HCT116 (cell line): ENCODE results near the gene IL2RG. TPM values are rescaled to one million over a fixed set of nuclear protein-coding genes. Genes with fewer than 3 reads are reported as not detected.

Experiments
- ATAC-seq: fragments of 200-7000 bp; cut with Tn5 transposase; 2 replicates; pipeline ENCODE4 v1.9.1; 2020; ENCODE audit warnings: mild to moderate bottlenecking, moderate library complexity
- BruUV-seq: library from RNA; stranded (reverse); fragments of 400-500 nt; replicated peaks from 2 replicates; lab custom pipeline; 2021; lab: Mats Ljungman, UMichigan
- CTCF ChIA-PET: fragments of 300-600 bp; sonication (Branson Sonifier 250); formaldehyde crosslinking; loops from one replicate; lab custom pipeline; 2021; ENCODE audit warnings: antibody characterized with exemption; lab: Charles Lee
- POLR2A ChIA-PET: fragments of 300-600, 350-600 bp; sonication (Branson Sonifier 250); formaldehyde crosslinking; loops from one replicate; lab custom pipeline; 2021; ENCODE audit warnings: antibody characterized with exemption; lab: Charles Lee
- RAD21 ChIA-PET, 2 experiments: fragments of 300-600 bp; sonication (Branson Sonifier 250); formaldehyde crosslinking; loops; one replicate each; lab custom pipeline; 2023; ENCODE audit warnings: low total read pairs in 2 of 2; ENCODE audit not compliant: uncharacterized antibody in 2 of 2, unreplicated experiment in 2 of 2, low non-redundant PET in 1 of 2; lab: Charles Lee
- DNase-seq: peaks from one replicate; pipeline ENCODE4 v3.0.0-alpha.2; 2010; ENCODE audit warnings: low read depth, low spot score
- H2AFZ ChIP-seq: fragments of 200-600 bp; shearing (Covaris generic), sonication (generic); 2 replicates; pipeline ENCODE4 v1.6.1; 2017; ENCODE audit warnings: low read depth, mixed run types, mixed read lengths, antibody characterized with exemption, low read length; ENCODE audit not compliant: poor library complexity, severe bottlenecking
- H3K27ac ChIP-seq: 2 replicates; pipeline ENCODE4 v1.5.1; 2012; ENCODE audit warnings: low read depth, low read length
- H3K27me3 ChIP-seq: fragments of 200-600 bp; sonication (generic); 2 replicates; pipeline ENCODE4 v1.6.1; 2016; ENCODE audit warnings: mixed run types, low read length, mixed read lengths; ENCODE audit not compliant: insufficient read depth
- H3K36me3 ChIP-seq, 2 experiments: fragments of 200-500 bp in 1 of 2; fragments of 200-600 bp in 1 of 2; sonication (Bioruptor generic) in 1 of 2; sonication (generic) in 1 of 2; 2 replicates each; pipeline versions ENCODE4 v1.5.1 to v1.6.1; 2014 to 2016; ENCODE audit warnings: low read length in 2 of 2, inconsistent platforms in 1 of 2, mixed read lengths in 1 of 2, mixed run types in 1 of 2; ENCODE audit not compliant: insufficient read depth in 2 of 2, control insufficient read depth in 1 of 2
- H3K4me1 ChIP-seq, 2 experiments: fragments of 200-600 bp in 1 of 2; sonication (generic) in 1 of 2; 2 replicates each; pipeline versions ENCODE4 v1.5.1 to v1.6.1; 2012 to 2017; ENCODE audit warnings: low read length in 2 of 2, inconsistent platforms in 1 of 2, mild to moderate bottlenecking in 1 of 2, mixed read lengths in 1 of 2, mixed run types in 1 of 2, moderate library complexity in 1 of 2; ENCODE audit not compliant: insufficient read depth in 2 of 2, control insufficient read depth in 1 of 2
- H3K4me2 ChIP-seq: fragments of 200-600 bp; sonication (generic); 2 replicates; pipeline ENCODE4 v1.6.1; 2017; ENCODE audit warnings: mixed run types, low read length, mixed read lengths
- H3K4me3 ChIP-seq, 2 experiments: fragments of 200-600 bp in 1 of 2; sonication (generic) in 1 of 2; replicated peaks in 1 of 2; 2 replicates each; pipeline ENCODE4 v1.5.1; 2011 to 2016; ENCODE audit warnings: low read length in 2 of 2, control low read depth in 1 of 2, low read depth in 1 of 2, mild to moderate bottlenecking in 1 of 2, mixed read lengths in 1 of 2, mixed run types in 1 of 2
- H3K79me2 ChIP-seq: fragments of 200-600 bp; sonication (generic); 2 replicates; pipeline ENCODE4 v1.6.1; 2017; ENCODE audit warnings: mild to moderate bottlenecking, mixed run types, low read length, moderate library complexity, mixed read lengths; ENCODE audit not compliant: insufficient read depth
- H3K9ac ChIP-seq: fragments of 200-600 bp; sonication (generic); 2 replicates; pipeline ENCODE4 v1.6.1; 2016; ENCODE audit warnings: low read length, mixed read lengths
- H3K9me2 ChIP-seq: fragments of 200-600 bp; sonication (generic), shearing (Covaris generic); 2 replicates; pipeline ENCODE4 v1.6.1; 2017; ENCODE audit warnings: mixed run types, mild to moderate bottlenecking, moderate library complexity; ENCODE audit not compliant: insufficient read depth
- H3K9me3 ChIP-seq, 2 experiments: fragments of 200-500 bp in 1 of 2; fragments of 200-600 bp in 1 of 2; sonication (Bioruptor generic) in 1 of 2; sonication (generic) in 1 of 2; 2 replicates each; pipeline ENCODE4 v1.6.1; 2014 to 2017; ENCODE audit warnings: low read length in 2 of 2, mixed read lengths in 2 of 2, inconsistent platforms in 1 of 2, low read depth in 1 of 2, mild to moderate bottlenecking in 1 of 2, mixed run types in 1 of 2, moderate library complexity in 1 of 2; ENCODE audit not compliant: control insufficient read depth in 1 of 2, insufficient read depth in 1 of 2
- H4K20me1 ChIP-seq: fragments of 200-600 bp; sonication (generic), shearing (Covaris generic); 2 replicates; pipeline ENCODE4 v1.6.1; 2017; ENCODE audit warnings: mixed run types, mild to moderate bottlenecking, moderate library complexity; ENCODE audit not compliant: insufficient read depth
- CBX3 ChIP-seq: IDR thresholded peaks from 2 replicates; pipeline ENCODE4 v1.6.1; 2012; ENCODE audit warnings: low read depth
- CTCF ChIP-seq, 3 experiments: fragments of 200-600 bp in 1 of 3; sonication (generic) in 1 of 3; IDR thresholded peaks in 2 of 3; conservative IDR thresholded peaks in 1 of 3; 2 replicates each; pipeline ENCODE4 v1.5.1; 2012 to 2017; ENCODE audit warnings: low read depth in 2 of 3, low read length in 2 of 3, antibody characterized with exemption in 1 of 3, borderline replicate concordance in 1 of 3, control low read depth in 1 of 3, mild to moderate bottlenecking in 1 of 3, mixed read lengths in 1 of 3, mixed run types in 1 of 3, moderate library complexity in 1 of 3; ENCODE audit not compliant: insufficient read depth in 1 of 3
- EGR1 ChIP-seq: IDR thresholded peaks from 2 replicates; pipeline ENCODE4 v1.6.1; 2012; ENCODE audit warnings: low read depth
- FOSL1 ChIP-seq: IDR thresholded peaks from 2 replicates; pipeline ENCODE4 v1.6.1; 2012; ENCODE audit warnings: low read depth
- MAX ChIP-seq: IDR thresholded peaks from 2 replicates; pipeline ENCODE4 v1.6.1; 2012
- POLR2A ChIP-seq: IDR thresholded peaks from 2 replicates; pipeline ENCODE4 v1.7.0; 2011; ENCODE audit warnings: borderline replicate concordance; ENCODE audit not compliant: insufficient read depth, insufficient read length; ENCODE audit errors: extremely low read depth
- POLR2AphosphoS5 ChIP-seq: IDR thresholded peaks from 2 replicates; pipeline ENCODE4 v1.6.1; 2011; ENCODE audit warnings: mild to moderate bottlenecking, low read depth, low read length, moderate library complexity
- REST ChIP-seq: IDR thresholded peaks from 2 replicates; pipeline ENCODE4 v1.6.1; 2012; ENCODE audit warnings: low read depth
- SIN3A ChIP-seq: IDR thresholded peaks from 2 replicates; pipeline ENCODE4 v1.6.1; 2012; ENCODE audit warnings: low read depth
- TCF7L2 ChIP-seq: IDR thresholded peaks from 2 replicates; pipeline ENCODE4 v1.7.0; 2011; ENCODE audit warnings: borderline replicate concordance, inconsistent platforms; ENCODE audit not compliant: insufficient read depth, insufficient read length; ENCODE audit errors: extremely low read depth
- YY1 ChIP-seq: IDR thresholded peaks from 2 replicates; pipeline ENCODE4 v1.6.1; 2011; ENCODE audit warnings: low read length, low read depth, moderate library complexity, mild to moderate bottlenecking; ENCODE audit not compliant: insufficient replicate concordance; ENCODE audit errors: extremely low read depth
- ZFX ChIP-seq: fragments of 450-650 bp; IDR thresholded peaks from 2 replicates; pipeline ENCODE4 v1.6.1; 2017
- intact Hi-C: fragments of 100-400 bp; cut with micrococcal nuclease; formaldehyde crosslinking; loops from 2 replicates; pipeline ENCODE4 v1.10.0; 2022
- total RNA-seq: library from RNA; stranded (reverse); gene quantifications from one replicate; pipeline ENCODE4 v1.2.1, GENCODE V29; 2021; ENCODE audit not compliant: unreplicated experiment

IL2RG gene
- total RNA-seq, 1 experiment from 2014 or later: 0.64 TPM

- no peak overlapping the region for H3K4me3 ChIP-seq
- H3K4me1 ChIP-seq: no peaks in the 10 kb centered on the region
- ATAC-seq: no peak
- H4K20me1 ChIP-seq: no peaks in the 10 kb centered on the region
- no peak overlapping the region for H2AFZ ChIP-seq
- H3K9me3 ChIP-seq: no peaks in the 10 kb centered on the region
- no TSS peak for BruUV-seq
- ChIA-PET POLR2A (no interaction called here), RAD21 (no interaction called here), CTCF (no interaction called here)
- H3K79me2 ChIP-seq: no peaks in the 10 kb centered on the region
- no peak overlapping the region for H3K9ac ChIP-seq
- no peaks in the 10 kb centered on the region for H3K36me3 ChIP-seq
- no peaks in the 10 kb centered on the region for H3K27me3 ChIP-seq
- H3K9me2 ChIP-seq: no peaks in the 10 kb centered on the region
- no peak for DNase-seq
- intact Hi-C loops: no loop called here
- no peak overlapping the region for H3K4me2 ChIP-seq
- H3K27ac ChIP-seq: no peak overlapping the region
- no peak for TF ChIP-seq SIN3A
- no peak for TF ChIP-seq CTCF (IDR thresholded peaks at IDR 0.05 in 2 of 3, conservative IDR thresholded peaks at IDR 0.05 in 1 of 3; ENCODE audit: borderline replicate concordance in 1 of 3, insufficient read depth in 1 of 3, low read depth in 2 of 3, low read length in 2 of 3)
- TF ChIP-seq POLR2A: no peak
- no peak for TF ChIP-seq POLR2AphosphoS5
- TF ChIP-seq, all 23 proteins: peak for 0
These were observed 43.3 kb upstream of the IL2RG start for GRCh38 chrX:71154641-71155040.

GRCh38 chrX:71154196-71154595 is 42.8 kb upstream of the IL2RG start:
- Histone ChIP-seq H3K4me2 (no peak overlapping the region), H2AFZ (no peak overlapping the region), H3K4me1 (no peaks in the 10 kb centered on the region), H3K79me2 (no peaks in the 10 kb centered on the region), H3K9me2 (no peaks in the 10 kb centered on the region), H3K27me3 (no peaks in the 10 kb centered on the region), H3K9ac (no peak overlapping the region), H3K36me3 (no peaks in the 10 kb centered on the region), H4K20me1 (no peaks in the 10 kb centered on the region), H3K27ac (no peak overlapping the region), H3K4me3 (no peak overlapping the region), H3K9me3 (no peaks in the 10 kb centered on the region)
- ChIA-PET POLR2A (no interaction called here), RAD21 (no interaction called here), CTCF (no interaction called here)
- BruUV-seq: no TSS peak
- no peak for DNase-seq
- intact Hi-C loops: no loop called here
- ATAC-seq: no peak
- TF ChIP-seq SIN3A: no peak
- no peak for TF ChIP-seq FOSL1
- no peak for TF ChIP-seq TCF7L2
- no peak for TF ChIP-seq CBX3
- TF ChIP-seq REST: no peak
- TF ChIP-seq MAX: no peak
- no peak for TF ChIP-seq EGR1
- TF ChIP-seq ZFX: no peak
- TF ChIP-seq YY1: no peak
- no peak for TF ChIP-seq CTCF (IDR thresholded peaks at IDR 0.05 in 2 of 3, conservative IDR thresholded peaks at IDR 0.05 in 1 of 3; ENCODE audit: borderline replicate concordance in 1 of 3, insufficient read depth in 1 of 3, low read depth in 2 of 3, low read length in 2 of 3)
